NOMO-1 treated with DMSO at 0.1 percent for 48 hours (cell line): Measurements from ENCODE around the gene LARGE1.

Source experiments
- DNase-seq: peaks from one replicate; lab custom pipeline; 2025; ENCODE audit not compliant: unreplicated experiment; lab: John Stamatoyannopoulos, UW

LARGE1 gene

DNA sequence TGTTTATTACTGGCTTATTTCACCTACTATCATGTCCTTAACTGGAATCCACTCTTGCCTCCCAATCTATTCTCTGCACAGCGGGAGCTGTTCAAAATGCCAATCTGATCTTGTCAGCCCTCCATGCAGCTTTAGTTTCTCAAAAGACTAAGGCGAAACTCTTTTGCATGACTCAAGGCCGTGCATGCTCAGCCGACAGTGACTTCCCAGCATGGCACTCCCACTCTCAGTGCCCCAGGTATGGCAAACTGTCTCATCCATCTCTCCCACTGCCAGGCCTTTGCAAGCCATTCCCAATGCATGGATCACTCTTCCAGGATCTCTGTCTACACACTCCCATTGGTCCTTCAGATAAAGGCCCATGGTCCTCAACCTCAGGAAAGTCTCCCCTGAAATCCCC lies 245.9 kb downstream of the LARGE1 start:
- DNase-seq = no peak

DNA sequence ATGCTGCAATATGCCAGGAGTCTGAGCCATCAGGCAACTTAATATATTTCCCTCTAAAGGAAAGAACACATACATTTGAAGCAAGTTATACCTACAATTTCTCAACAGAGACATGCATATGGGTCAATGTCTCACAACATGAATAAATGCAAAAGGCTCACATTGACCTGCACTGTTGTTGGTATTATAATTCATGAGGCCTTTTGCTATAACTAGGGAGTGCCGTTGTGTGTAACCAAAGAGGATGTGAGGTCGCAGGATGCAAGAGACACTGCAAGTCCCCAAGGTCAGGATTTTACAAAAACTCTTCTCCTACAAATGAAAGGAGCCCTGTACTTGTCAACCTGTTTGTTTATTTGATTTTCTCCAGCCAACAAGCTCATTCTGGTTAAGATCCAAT lies 250.5 kb downstream of the LARGE1 start:
- DNase-seq = no peak

DNA sequence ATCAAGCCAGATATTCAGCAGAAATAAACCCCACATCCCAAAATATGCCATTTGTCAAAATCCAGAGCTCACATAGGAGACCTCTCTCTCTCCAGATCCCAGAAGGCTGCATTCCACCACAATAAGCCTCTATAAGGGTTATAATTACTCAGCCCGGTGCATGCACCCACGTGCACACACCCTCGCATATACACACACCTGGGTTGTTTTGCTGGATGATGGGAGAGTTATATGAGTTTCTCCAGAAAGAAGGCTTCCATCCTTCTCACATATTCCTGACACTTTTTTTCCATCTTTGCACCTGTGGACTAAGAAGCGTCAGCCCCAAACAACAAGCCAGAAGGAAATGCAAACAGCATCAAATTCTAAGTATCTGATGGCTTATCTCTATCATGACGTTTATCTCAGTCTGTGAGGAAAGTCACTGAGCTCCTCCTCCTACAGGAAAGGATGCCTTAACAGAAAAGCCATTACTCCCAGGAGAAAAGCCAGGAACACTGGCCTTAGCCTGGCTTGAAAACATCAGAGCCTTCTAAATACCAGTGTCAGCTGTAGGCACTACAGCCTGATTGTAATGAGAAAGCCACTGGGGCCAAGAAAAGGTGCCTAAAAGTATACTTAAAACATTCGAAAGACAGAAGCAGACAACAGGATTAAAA lies 253.2 kb downstream of the LARGE1 start:
- no peak for DNase-seq

DNA sequence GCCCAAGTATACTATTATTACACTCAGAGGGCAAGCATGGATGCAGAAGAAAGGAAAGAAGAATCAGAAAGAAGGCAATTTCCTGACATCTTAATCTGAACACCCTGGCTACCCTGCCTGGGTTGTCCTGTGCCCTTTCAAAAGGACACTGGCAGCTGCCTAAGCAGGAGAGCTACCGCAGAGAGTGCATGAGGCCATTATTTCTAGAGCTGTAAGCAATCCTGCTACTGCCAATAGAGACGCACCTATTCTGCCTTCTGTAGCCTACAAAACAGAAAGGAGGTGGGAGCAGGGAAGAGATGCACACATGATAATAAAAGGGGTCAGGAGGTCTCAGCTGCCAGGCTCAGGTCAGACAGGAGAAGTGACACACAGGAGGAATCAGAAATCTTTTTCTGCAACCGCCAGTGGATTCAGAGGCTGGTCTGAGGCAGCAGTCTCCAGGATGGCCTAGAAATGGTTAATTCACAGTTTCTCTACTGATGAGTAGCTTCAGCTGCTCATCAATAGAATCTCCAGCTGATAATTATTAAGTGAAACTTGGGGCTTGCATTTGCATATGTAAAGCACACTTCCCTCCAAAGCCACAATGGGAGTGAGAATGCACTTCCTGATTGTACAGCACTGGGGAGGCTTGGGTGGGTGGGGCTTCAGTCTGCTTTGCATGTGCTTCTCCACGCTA lies 253.9 kb downstream of the LARGE1 start:
- no peak for DNase-seq

DNA sequence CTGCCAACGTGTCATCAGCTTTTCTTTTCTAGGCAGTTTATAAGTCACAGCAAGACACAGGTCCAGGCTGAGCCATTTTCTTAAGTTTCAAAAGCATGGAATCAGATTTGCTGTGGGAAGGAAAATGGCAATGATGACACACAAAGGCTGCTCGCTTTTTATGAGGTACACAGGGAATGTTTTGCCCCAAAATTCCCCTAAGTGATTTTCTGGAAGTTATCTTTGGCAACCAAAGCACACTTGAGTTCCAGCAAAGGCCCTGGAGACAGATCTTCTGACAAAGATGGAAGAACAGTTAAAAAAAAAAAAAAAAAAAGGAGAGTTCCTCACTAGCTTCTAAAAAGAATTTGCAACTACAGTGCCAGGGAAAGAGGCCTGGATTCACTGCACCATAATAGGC lies 260.8 kb downstream of the LARGE1 start:
- no peak for DNase-seq

DNA sequence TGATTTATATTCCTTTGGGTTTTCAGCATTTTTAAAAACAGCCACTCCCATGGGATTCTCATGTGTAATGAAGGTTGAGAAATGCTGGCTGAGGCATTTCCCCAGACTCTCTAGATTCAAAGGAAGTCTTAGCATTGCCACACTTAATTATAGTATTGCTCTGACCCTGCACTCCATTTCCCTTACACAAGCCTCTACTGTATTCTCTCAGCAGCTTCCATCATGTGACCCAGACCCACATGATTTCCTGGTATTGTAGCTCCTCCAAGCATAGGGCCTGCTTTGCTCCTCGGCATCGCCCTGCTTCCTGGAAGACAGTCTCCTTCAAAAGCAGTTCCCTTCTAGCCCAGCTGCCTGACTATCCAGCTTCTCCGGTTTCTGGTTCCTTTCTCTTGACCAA lies 261.5 kb downstream of the LARGE1 start:
- DNase-seq = no peak

DNA sequence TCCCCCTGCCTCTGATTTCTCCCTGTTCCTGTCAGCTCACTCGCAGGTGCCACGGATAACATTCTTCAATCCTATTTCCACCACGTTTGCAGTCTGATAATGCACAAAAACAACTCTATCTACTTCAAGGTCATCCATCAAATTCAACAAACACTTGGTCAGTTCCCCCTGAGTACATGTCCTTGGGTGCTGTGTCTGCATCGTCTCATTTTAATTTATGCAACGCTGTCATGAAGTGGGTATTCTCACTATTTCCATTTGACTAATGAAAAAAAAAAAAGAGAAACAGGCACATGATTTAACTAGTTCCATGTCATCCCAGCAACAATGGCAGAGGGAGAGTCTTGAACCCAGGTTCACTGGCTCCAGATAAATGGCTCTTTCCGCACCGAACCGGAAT lies 262.6 kb downstream of the LARGE1 start:
- DNase-seq = no peak

DNA sequence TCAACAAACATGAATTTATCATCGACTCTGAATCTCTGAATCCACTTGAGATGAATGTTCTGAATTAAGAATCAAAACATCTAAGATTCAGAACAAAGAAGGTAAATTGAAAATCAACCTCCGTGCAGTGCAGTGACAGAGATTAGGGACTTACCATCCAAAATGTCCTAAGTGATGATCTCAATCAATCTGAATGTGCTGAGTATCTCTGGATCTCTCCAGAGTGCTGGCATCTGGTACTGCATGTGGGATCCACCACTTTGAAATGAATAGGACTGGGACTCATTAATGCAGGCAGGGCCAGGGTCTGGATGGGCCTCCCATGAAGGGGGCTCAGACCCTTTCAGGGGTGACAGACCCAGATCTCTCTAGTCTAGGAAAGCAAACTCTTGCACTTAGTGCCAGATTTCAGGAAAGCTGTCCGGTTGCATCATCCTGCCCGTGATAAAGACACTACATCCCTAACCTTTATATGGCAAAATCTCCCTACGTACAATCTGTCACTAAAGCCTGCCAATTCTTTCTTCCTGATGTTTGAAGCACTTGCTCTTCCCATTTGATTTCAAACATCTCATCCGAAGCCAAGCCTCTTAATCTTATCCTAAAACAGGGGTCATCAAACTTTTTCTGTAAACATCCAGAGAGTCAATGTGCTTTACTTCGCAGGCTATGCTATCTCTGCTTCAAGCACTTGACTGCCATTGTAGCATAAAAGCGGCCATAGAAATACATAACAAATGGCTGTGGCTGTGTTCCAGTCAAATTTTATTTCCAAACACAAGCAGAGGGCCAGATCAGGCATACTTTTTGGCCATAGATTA lies 263.3 kb downstream of the LARGE1 start:
- no peak for DNase-seq

DNA sequence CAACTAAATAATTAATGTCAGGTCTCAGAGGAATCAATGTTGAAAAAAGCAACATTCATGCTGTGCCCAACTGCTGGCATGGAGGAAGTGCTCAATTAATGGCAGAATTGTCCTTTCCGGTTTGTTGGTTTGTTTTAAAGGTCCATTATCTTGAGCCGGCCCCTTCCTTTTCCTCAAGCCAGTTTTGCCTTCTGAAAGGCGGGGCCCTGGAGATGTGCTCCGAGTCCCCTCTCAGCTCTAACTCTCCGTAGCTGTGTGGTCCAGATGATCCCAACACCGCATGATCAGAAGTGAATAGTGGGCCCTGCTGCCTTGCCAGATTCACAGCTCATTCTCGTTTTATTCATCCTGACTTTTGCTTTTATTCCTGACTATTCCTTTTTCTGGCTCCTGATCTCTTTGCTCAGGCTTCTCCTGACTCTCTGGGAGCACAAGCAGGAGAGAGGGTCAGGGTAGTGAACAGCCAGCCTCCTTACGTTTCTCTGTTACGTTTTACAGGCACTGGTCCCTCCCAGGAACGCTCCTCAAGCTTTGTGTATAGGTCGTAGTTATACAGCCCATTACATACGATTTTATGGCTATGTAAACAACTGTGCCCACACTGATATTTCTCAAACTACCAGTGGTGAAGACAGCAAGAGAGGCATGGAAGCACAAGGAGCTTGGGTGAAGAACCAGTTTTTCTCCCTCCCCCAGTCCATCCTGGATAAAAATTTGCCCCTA lies 265.9 kb downstream of the LARGE1 start:
- no peak for DNase-seq

DNA sequence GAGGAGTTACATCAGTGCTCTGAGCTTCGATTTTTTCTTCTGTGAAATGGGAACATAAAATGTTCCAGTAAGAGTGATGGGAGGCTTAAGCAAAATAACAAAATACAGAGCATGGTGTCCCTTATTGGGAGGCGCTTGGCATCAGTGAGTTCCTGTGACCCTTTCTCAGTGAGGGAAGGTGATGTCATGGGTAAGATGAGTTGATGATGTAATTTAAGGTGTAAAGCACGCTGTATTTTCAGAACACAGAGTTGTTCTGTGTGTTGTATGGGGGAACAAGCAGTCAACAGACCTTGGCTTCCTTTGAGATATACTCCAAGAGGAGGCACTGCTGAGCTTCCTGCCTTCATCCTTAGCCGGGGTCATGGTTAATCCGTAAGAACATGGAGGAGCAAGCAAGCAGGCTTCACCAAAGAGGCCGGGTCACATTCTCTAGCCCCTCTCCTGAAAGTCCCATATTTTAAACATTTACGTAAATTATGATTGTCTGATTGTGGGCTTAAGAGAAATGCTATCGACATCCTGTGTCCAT lies 266.7 kb downstream of the LARGE1 start:
- DNase-seq = no peak

DNA sequence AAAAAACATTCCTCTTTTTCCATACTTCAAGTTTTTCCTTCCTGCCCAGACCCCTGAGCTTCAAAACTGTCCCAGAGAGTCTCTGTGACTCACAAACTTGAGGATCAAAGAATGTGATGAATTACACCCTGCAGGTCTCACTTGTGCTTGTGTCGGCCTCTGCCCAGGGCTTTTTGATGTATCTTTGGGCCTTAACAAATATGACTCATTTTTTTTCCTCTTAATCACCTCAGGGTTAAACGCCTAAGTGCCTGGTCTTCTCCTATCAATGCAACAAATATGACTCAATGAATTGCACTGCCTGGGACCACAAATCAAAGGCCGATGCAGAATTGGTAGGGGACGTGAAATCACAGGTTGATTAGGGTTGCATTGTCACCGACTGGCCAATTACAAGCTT lies 267.7 kb downstream of the LARGE1 start:
- no peak for DNase-seq

DNA sequence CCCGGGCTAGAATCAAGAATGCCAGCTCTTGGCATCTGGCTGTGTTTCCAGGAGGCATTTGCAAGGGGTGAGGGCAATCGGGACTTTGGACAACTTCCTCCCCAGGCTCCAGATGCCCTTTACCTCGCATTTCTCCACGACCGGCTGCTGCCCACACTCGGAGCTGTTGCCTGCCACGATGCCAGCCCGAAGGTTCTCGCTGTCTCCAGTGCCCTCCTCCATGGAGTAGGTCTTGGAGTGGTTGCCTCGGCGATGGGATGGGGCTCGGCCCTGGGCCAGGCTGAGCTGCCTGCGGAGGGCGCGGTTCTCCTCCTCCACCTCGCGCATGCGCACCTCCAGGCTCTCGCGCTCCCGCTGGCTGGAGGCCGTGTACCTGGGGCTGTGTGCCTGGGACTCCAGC lies 270.0 kb downstream of the LARGE1 start:
- DNase-seq = no peak

DNA sequence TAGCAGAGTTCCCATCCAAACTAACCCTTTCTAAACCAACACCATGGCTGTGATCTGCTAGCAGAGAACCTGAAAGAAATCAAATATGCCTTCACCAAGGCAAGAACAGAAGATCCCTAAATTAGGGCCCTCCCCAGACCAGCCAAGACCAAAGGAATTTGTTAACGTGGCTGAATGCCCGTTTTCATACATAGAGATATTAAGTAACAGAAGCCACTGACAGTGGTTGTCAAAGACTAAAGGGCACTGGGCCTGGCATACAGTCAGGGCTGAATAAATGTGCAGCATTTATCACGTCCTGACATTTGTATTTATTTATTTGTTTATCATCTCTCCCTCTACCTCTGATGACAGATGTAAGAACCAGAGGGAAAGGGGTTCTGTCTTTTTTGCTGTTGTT lies 271.8 kb downstream of the LARGE1 start:
- no peak for DNase-seq

DNA sequence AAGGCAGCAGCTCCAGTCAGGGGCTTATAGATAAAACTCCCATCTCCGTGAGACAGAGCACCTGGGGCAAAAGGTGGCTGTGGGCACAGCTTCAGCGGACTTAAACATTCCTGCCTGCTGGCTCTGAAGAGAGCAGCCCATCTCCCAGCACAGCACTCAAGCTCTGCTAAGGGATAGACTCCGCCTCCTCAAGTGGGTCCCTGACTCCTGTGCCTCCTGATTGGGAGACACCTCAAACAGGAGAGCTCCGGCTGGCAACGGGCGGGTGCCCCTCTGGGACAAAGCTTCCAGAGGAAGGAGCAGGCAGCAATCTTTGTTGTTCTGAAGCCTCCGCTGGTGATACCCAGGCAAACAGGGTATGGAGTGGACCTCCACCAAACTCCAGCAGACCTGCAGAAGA lies 279.4 kb downstream of the LARGE1 start:
- DNase-seq = no peak

DNA sequence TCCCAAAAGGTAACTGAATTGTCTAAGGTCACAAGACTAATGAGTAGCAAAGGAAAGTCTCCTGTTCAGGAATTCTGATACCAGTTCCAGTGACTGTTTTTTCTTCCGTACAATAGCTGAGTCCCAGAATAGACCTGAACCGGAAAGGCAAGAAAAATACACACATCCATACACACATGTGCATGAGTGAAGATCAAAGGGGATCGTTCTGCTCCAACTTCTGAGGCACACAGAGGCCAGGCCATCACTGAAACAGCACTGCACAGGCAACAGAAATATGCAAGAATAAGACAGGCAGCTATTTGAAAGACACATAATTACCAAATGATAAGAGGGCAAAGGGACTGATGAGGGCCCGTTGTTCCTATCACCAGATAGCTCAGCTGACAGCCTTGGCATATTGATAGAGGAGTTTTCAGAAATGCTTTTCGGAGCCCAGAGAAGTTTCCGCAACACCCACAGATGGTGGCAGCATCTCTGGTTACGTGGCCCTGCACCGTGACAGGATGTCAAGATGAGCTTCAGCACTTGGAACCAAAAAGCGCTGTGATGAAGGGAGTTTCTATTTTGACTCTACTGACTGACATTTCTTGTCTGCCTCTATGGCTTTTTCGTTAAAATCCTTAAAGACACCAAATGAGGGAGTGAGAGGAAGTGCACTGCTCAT lies 280.6 kb downstream of the LARGE1 start:
- no peak for DNase-seq

DNA sequence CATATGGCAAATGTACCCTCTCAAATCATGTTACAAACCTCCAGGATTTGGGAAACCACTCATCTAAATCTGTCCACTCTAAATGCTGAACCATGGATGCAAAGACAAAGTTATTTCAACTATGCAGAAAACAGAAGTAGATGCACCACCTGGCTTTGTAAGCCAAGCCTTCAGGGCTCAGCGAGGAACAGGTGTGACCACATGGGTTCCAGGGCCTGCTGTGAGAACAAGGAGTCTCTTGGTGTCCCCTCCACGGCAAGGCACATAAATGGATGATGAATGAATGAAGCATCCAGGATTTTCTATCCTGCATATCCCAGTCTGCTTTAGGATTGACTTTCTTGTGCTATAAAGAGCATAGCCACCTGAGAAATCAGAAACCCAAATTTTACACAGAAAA lies 284.5 kb downstream of the LARGE1 start:
- no peak for DNase-seq

DNA sequence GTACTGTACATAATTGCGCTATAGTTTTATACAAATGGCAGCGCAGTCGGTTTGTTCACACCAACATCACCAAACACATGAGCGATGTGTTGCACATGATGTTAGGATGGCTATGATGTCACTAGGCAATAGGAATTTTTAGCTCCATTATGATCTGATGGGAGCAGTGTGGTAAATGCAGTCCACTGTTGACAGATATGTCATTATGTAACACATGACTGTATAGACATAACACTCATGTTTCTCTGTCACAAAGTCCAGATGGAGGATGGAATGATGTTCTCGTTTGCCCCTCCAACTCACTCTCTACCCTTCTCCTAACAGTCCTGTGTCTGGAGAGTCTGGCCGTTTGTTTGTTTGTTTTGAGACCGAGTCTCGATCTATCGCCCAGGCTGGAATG lies 288.5 kb downstream of the LARGE1 start:
- no peak for DNase-seq

DNA sequence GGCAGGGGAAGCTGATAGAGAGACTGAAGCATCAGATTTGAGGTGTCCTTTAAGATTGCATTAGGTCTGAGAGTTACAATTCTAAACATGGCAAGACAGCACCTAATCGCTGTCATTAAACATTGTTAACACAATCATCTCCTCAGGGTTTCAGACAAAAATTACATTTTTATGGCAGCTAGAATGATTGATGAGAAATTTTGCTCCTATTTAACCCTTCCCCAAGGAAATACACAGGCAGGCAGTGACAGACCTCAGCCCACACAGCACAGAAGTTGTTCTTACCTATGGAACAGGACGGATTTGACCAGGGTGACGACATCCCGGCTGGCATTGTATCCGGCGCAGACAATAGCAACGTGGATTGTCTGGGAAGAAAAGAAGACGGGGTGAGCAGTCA lies 294.3 kb downstream of the LARGE1 start:
- DNase-seq = no peak

DNA sequence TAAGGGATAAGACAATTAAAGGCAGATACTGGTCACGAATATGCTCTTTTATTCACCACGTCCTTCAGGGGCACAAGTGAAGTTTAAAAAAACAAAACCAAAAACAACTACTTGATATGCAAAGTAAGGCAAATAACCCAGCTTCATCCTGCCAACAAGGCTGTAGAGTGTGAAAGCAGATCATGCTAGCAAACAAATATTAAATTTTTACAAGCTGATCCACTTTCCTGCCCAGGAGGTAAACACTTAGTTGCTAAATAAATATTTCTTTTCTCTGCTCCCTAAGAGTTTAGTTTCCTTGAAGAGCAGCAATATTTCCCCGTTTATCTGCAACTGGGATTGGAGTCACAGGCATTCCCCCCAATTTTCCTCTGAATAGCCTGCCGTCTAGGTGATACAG lies 300.2 kb downstream of the LARGE1 start:
- no peak for DNase-seq

DNA sequence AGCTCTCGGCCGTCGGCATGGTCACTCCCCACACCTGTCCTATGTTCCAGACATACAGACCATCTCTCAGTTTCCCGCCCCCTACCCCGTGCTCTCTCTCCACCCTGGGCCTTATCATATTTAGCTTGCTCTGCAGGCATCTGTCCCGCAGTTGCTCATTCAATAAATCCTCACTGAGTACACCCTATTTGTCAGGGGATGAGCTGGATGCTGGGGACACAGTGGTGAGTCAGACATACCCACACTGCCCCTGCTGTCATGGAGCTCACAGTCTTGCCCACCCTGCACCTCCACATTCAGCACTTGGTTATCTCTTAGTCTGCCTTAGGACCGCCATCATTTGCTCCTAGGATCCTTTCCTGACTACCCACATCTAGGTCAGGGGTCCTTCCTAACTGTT lies 313.8 kb downstream of the LARGE1 start:
- no peak for DNase-seq

DNA sequence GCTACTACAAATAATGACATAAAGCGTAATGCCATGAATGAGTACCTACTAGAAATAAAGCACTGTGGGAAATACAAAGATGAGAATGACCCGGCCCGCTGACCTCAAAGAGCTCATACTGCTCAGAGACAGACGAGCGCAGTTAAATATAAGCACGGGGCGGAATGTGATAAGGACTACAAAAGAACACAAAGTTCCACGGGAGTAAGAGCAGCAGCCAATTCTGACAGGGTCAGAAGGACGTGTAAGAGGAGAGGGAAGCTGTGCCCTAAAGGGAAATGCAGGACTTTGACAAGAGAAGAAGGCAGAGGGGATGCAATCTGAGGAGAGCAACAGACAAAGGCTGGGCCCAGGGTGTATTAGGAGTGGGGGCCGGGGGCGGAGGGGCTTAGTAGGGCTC lies 314.6 kb downstream of the LARGE1 start:
- DNase-seq = no peak
